Measurements from ENCODE around the gene CDT1. TPM values are rescaled to one million over a fixed set of nuclear protein-coding genes. Genes with fewer than 3 reads are reported as not detected.

Gene CDT1
- total RNA-seq, 1 experiment from 2014 or later, result 64.6 TPM

- DNase-seq (ENCODE audit: low read depth), result no peak
These were observed 33.2 kb downstream of the CDT1 start for GRCh38 chr16:88836791-88837190.

- no peak for DNase-seq (ENCODE audit: low read depth)
These were observed 34.2 kb downstream of the CDT1 start for GRCh38 chr16:88837806-88838205.

- DNase-seq (ENCODE audit: low read depth), result no peak
These were observed 35.0 kb downstream of the CDT1 start for GRCh38 chr16:88838566-88838965.

- no peak for DNase-seq (ENCODE audit: low read depth)
These were observed 35.5 kb downstream of the CDT1 start for GRCh38 chr16:88839026-88839529.

- DNase-seq (ENCODE audit: low read depth), result no peak
These were observed 36.4 kb downstream of the CDT1 start for GRCh38 chr16:88839745-88840599.

GRCh38 chr16:88840600-88841215 is 37.1 kb downstream of the CDT1 start:
- no peak for DNase-seq (ENCODE audit: low read depth)

- DNase-seq (ENCODE audit: low read depth), result no peak
These were observed 38.1 kb downstream of the CDT1 start for GRCh38 chr16:88841521-88842307.

- DNase-seq (ENCODE audit: low read depth), result no peak
These were observed 38.7 kb downstream of the CDT1 start for GRCh38 chr16:88842308-88842756.

GRCh38 chr16:88842806-88843205 is 39.2 kb downstream of the CDT1 start:
- DNase-seq (ENCODE audit: low read depth), result no peak

GRCh38 chr16:88843256-88843655 is 39.7 kb downstream of the CDT1 start:
- DNase-seq (ENCODE audit: low read depth), result no peak

GRCh38 chr16:88844419-88845036 is 40.9 kb downstream of the CDT1 start:
- no peak for DNase-seq (ENCODE audit: low read depth)

GRCh38 chr16:88846088-88846487 is 42.5 kb downstream of the CDT1 start:
- DNase-seq (ENCODE audit: low read depth), result no peak

- DNase-seq (ENCODE audit: low read depth), result no peak
These were observed 44.1 kb downstream of the CDT1 start for GRCh38 chr16:88847654-88848053.

GRCh38 chr16:88848557-88848956 is 45.0 kb downstream of the CDT1 start:
- no peak for DNase-seq (ENCODE audit: low read depth)

GRCh38 chr16:88850531-88851199 is 47.1 kb downstream of the CDT1 start:
- no peak for DNase-seq (ENCODE audit: low read depth)

GRCh38 chr16:88851616-88852015 is 48.0 kb downstream of the CDT1 start:
- no peak for DNase-seq (ENCODE audit: low read depth)

GRCh38 chr16:88853325-88853941 is 49.8 kb downstream of the CDT1 start:
- DNase-seq (ENCODE audit: low read depth), result no peak

GRCh38 chr16:88854306-88855111 is 50.9 kb downstream of the CDT1 start:
- no peak for DNase-seq (ENCODE audit: low read depth)

GRCh38 chr16:88855176-88855575 is 51.6 kb downstream of the CDT1 start:
- no peak for DNase-seq (ENCODE audit: low read depth)
